Stimulated activated CD8-positive, alpha-beta memory T cell treated with anti-CD3 and anti-CD28 coated beads, Interleukin-4, amount 100 ng/mL, for 48 hours (primary cell): ENCODE measurements around the gene PACS1.
"Not testable (repeated sequence)": the region's sequence is repeated elsewhere in the genome, so short reads cannot be mapped to it uniquely, and the experiment has no call there.

Experiments used
- DNase-seq: peaks from one replicate; pipeline ENCODE4 v3.0.0-alpha.2; 2020

PACS1 gene

GRCh38 chr11:66230978-66231377, 160.9 kb downstream of the PACS1 start:
- no peak for DNase-seq

GRCh38 chr11:66231561-66231960, 161.5 kb downstream of the PACS1 start:
- DNase-seq = no peak

GRCh38 chr11:66232769-66233168, 162.7 kb downstream of the PACS1 start:
- no peak for DNase-seq

- DNase-seq = no peak
Observed at GRCh38 chr11:66233301-66233700, 163.2 kb downstream of the PACS1 start.

- DNase-seq = no peak
Observed at GRCh38 chr11:66235141-66235540, 165.1 kb downstream of the PACS1 start.

- DNase-seq = no peak
Observed at GRCh38 chr11:66237867-66238266, 167.8 kb downstream of the PACS1 start.

- DNase-seq = no peak
Observed at GRCh38 chr11:66238786-66239413, 168.8 kb downstream of the PACS1 start.

GRCh38 chr11:66239511-66239910, 169.4 kb downstream of the PACS1 start:
- DNase-seq = no peak

- DNase-seq = no peak
Observed at GRCh38 chr11:66239998-66240780, 170.1 kb downstream of the PACS1 start.

- no peak for DNase-seq
Observed at GRCh38 chr11:66240781-66241136, 170.7 kb downstream of the PACS1 start.

- DNase-seq = no peak
Observed at GRCh38 chr11:66242095-66242765, 172.2 kb downstream of the PACS1 start.

- DNase-seq = no peak
Observed at GRCh38 chr11:66243782-66244535, 173.9 kb downstream of the PACS1 start.

- no peak for DNase-seq
Observed at GRCh38 chr11:66247295-66247694, 177.2 kb downstream of the PACS1 start.

- DNase-seq = no peak
Observed at GRCh38 chr11:66247801-66248200, 177.7 kb downstream of the PACS1 start.

- no peak for DNase-seq
Observed at GRCh38 chr11:66248903-66249302, 178.8 kb downstream of the PACS1 start.

- no peak for DNase-seq
Observed at GRCh38 chr11:66251809-66252208, 181.7 kb downstream of the PACS1 start.

- not testable (repeated sequence) for DNase-seq
Observed at GRCh38 chr11:66253081-66253480, 183.0 kb downstream of the PACS1 start.

GRCh38 chr11:66258473-66258893, 188.4 kb downstream of the PACS1 start:
- DNase-seq = no peak

GRCh38 chr11:66259225-66259624, 189.2 kb downstream of the PACS1 start:
- no peak for DNase-seq

- DNase-seq = no peak
Observed at GRCh38 chr11:66259956-66260355, 189.9 kb downstream of the PACS1 start.

- DNase-seq = no peak
Observed at GRCh38 chr11:66261578-66261977, 191.5 kb downstream of the PACS1 start.

GRCh38 chr11:66262191-66262590, 192.1 kb downstream of the PACS1 start:
- DNase-seq = no peak

- DNase-seq = no peak
Observed at GRCh38 chr11:66262696-66263095, 192.6 kb downstream of the PACS1 start.
